Aorta (tissue), 5 donors: ENCODE data around the gene PIK3C2B. TPM values are rescaled to one million over a fixed set of nuclear protein-coding genes. Genes with fewer than 3 reads are reported as not detected.

Source experiments
- ATAC-seq: fragments of 200-7000 bp; cut with Tn5 transposase; one replicate; pipeline ENCODE4 v1.9.1; 2022; ENCODE audit warnings: moderate library complexity; ENCODE audit not compliant: low FRiP score
- DNase-seq, 2 donors: peaks; one replicate each; pipeline ENCODE4 v3.0.0-alpha.2; 2020
- H3K27ac ChIP-seq, 2 donors: one replicate each; pipeline ENCODE4 v1.5.1; 2013; ENCODE audit warnings: low read length in 2 of 2, mild to moderate bottlenecking in 2 of 2, moderate library complexity in 2 of 2, control low read depth in 1 of 2, inconsistent platforms in 1 of 2, low read depth in 1 of 2
- H3K27me3 ChIP-seq, 2 donors: one replicate each; pipeline ENCODE4 v1.6.1; 2013; ENCODE audit warnings: control low read depth in 1 of 2, low read length in 1 of 2, mild to moderate bottlenecking in 1 of 2, moderate library complexity in 1 of 2; ENCODE audit not compliant: insufficient read depth in 2 of 2, control insufficient read depth in 1 of 2
- H3K36me3 ChIP-seq, 2 donors: one replicate each; pipeline ENCODE4 v1.6.1; 2013; ENCODE audit warnings: control low read depth in 1 of 2, low read length in 1 of 2, mild to moderate bottlenecking in 1 of 2; ENCODE audit not compliant: insufficient read depth in 2 of 2, control insufficient read depth in 1 of 2
- H3K4me1 ChIP-seq, 2 donors: one replicate each; pipeline ENCODE4 v1.6.1; 2013; ENCODE audit warnings: low read length in 2 of 2, control low read depth in 1 of 2, mild to moderate bottlenecking in 1 of 2, moderate library complexity in 1 of 2; ENCODE audit not compliant: insufficient read depth in 2 of 2, control insufficient read depth in 1 of 2
- H3K4me3 ChIP-seq, 2 donors: one replicate each; pipeline ENCODE4 v1.5.1; 2013; ENCODE audit warnings: low read length in 2 of 2, control low read depth in 1 of 2, mild to moderate bottlenecking in 1 of 2
- H3K9me3 ChIP-seq: one replicate; pipeline ENCODE4 v1.6.1; 2013; ENCODE audit warnings: mild to moderate bottlenecking, low read length; ENCODE audit not compliant: control insufficient read depth
- WGBS, 2 donors: extraction: QIAGEN DNeasy Blood & Tissue Kit; methylation state at CpG; one replicate each; pipeline ENCODE4 v1.1.7; 2013; 5-methylcytosine and 5-hydroxymethylcytosine counted together
- intact Hi-C, 2 donors: fragments of 100-400 bp; cut with DNase I; formaldehyde crosslinking; loops; one replicate each; pipeline versions ENCODE4 v1.14.2 to v1.15.0; 2022
- polyA plus RNA-seq, 2 donors: library from polyadenylated mRNA; stranded (reverse); fragments of 200-250 nt; gene quantifications; one replicate each; pipeline ENCODE4 v1.2.3, GENCODE V29; 2013
- total RNA-seq, 2 donors: library from RNA; stranded (reverse); fragmentation: NEBNext Ultra II Directional; extraction: Animal tissue kit (Norgen Biotek cat#: 25700); gene quantifications; one replicate each; pipeline ENCODE4 v1.2.1, GENCODE V29; 2021
- donor health status: healthy with polysubstance abuse.
- donor health status: Bipolar disorder and iron deficiency.
- donor health status: DM: no; HTN: no; CAD: no.
- donor health status: DM: no; HTN: no; CAD: no.
- donor health status: DM: yes; HTN: yes; CAD: no.

Gene PIK3C2B
- total and polyA plus RNA-seq, 4 donors: 9.3 to 87.5 (median 26.8) TPM

DNA sequence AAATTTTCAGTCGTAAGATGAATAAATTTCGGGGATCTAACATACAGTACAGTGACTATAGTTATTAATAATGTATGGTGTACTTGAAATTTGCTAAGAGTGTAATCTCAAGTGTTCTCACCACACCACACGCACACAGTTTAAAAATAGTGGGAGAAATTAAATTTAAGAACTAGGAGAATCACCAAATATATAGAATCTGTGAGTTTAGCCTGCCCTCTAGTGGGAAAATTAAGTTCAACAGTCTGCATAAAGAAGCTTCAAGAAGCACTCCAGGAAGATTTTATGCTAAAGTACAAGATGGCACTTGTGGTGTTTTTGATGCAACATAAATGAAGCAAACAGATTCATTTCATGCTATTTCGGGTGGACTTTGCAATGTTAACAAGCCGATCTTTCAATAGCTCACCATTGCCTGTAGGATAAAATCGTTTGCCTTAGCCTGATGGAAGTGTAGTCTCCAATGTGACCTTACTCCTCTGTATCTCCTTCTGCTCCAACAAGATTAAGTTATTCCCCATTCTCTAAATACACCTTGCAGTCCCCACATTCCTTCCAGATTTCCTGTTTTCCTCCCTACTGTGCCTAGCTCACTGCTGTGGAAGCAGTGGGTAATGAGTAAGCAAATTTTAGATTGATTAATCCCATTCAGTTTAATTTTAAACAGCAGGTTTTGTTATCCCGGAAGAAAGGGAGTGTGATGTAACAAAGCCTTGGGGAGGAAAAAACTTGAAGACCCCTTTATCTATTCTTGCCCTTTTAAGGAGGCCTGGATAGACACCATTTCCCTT, 8.7 kb upstream of the PIK3C2B start:
- intact Hi-C loops: loop anchor here (1.0 to 2.0 kb wide), 3 partner anchors 57 to 73 kb away; no protein-coding TSS in a partner anchor
- ATAC-seq: no peak

DNA sequence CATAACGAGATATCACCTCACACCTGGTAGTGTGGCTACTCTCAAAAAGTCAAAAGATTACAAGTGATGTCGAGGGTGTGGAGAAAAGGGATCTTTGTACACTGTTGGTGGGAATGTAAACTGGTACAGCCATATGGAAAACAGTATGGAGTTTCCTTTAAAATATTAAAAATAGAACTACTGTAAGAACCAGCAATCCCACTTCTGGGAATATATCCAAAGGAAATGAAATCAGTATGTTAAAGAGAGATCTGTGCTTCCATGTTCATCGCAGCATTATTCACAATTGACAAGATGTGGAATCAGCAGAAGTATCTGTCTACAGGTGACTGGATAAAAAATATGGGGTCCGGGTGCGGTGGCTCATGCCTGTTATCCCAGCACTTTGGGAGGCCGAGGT, 7.6 kb upstream of the PIK3C2B start:
- no peak overlapping the region for H3K27ac ChIP-seq
- 77 to 79% methylated on average over 6 of the region's 6 CpGs for WGBS, 2 donors
- no peak overlapping the region for H3K4me3 ChIP-seq
- no peaks in the 10 kb centered on the region for H3K9me3 ChIP-seq
- no peak for ATAC-seq
- no peaks in the 10 kb centered on the region for H3K27me3 ChIP-seq
- H3K4me1 ChIP-seq: no peaks in the 10 kb centered on the region
- H3K36me3 ChIP-seq: no peaks in the 10 kb centered on the region
- intact Hi-C loops: loop anchor here in 1 of 2 donors (2.0 kb wide), 1 partner anchor 71 kb away; no protein-coding TSS in a partner anchor
- DNase-seq: no peak

More for the DNA sequence above, 8.7 kb upstream of the PIK3C2B start:
- WGBS, 2 donors: 27% methylated on average over 7 of the region's 7 CpGs
- no peak for DNase-seq
- Histone ChIP-seq H3K36me3 (no peaks in the 10 kb centered on the region), H3K9me3 (no peaks in the 10 kb centered on the region), H3K27me3 (no peaks in the 10 kb centered on the region), H3K4me1 (no peaks in the 10 kb centered on the region), H3K4me3 (no peak overlapping the region), H3K27ac (no peak overlapping the region)

GRCh38 chr1:204499511-204500468, 5.2 kb upstream of the PIK3C2B start:
- intact Hi-C loops: loop anchor here in 1 of 2 donors (5.0 kb wide), 1 partner anchor 47 kb away; no protein-coding TSS in a partner anchor
- Histone ChIP-seq H3K4me3 (no peak overlapping the region), H3K4me1 (no peaks in the 10 kb centered on the region), H3K9me3 (no peaks in the 10 kb centered on the region), H3K36me3 (no peaks in the 10 kb centered on the region), H3K27ac (no peak overlapping the region), H3K27me3 (no peaks in the 10 kb centered on the region)
- 89 to 95% methylated on average over 7 of the region's 7 CpGs for WGBS, 2 donors
- DNase-seq (no peak), ATAC-seq (no peak)

- DNase-seq (no peak), ATAC-seq (no peak)
- no peaks in the 10 kb centered on the region for H3K9me3 ChIP-seq
- no peaks in the 10 kb centered on the region for H3K36me3 ChIP-seq
- no peak overlapping the region for H3K27ac ChIP-seq
- H3K4me3 ChIP-seq: no peak overlapping the region
- intact Hi-C loops: loop anchor here in 1 of 2 donors (5.0 kb wide), 1 partner anchor 47 kb away; no protein-coding TSS in a partner anchor
- 25 to 41% methylated on average over 3 of the region's 3 CpGs for WGBS, 2 donors
- no peaks in the 10 kb centered on the region for H3K4me1 ChIP-seq
- no peaks in the 10 kb centered on the region for H3K27me3 ChIP-seq
These were observed 4.4 kb upstream of the PIK3C2B start for GRCh38 chr1:204498981-204499380.

DNA sequence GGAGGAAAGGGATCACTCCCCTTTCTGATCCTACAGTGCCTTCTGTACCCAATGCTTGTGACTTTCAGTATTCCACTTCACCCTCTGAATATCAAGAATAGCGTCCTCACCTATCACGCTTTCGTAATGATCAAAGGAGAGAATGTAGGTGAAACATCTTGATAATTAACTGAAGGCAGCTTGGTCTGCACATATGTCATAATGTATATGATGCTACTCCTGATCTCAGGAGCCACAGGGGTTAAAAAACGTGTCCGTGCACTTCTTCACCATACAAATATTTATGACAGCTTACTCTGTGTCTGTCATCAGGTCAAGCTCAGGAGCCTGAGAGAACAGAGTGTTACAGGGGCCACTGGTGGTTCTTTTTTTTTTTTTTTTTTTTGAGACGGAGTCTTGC, 1.2 kb upstream of the PIK3C2B start:
- Histone ChIP-seq H3K27ac (no peak overlapping the region), H3K4me1 (peaks cover 0 to 4% of the 10 kb centered on the region in 2 donors), H3K9me3 (no peaks in the 10 kb centered on the region), H3K4me3 (no peak overlapping the region), H3K27me3 (no peaks in the 10 kb centered on the region), H3K36me3 (no peaks in the 10 kb centered on the region)
- intact Hi-C loops: loop anchor here (2.0 to 5.0 kb wide), 2 partner anchors 43 to 49 kb away; no protein-coding TSS in a partner anchor
- ATAC-seq (no peak), DNase-seq (no peak)
- WGBS, 2 donors: 71 to 79% methylated on average over 5 to 6 of the region's 6 CpGs

DNA sequence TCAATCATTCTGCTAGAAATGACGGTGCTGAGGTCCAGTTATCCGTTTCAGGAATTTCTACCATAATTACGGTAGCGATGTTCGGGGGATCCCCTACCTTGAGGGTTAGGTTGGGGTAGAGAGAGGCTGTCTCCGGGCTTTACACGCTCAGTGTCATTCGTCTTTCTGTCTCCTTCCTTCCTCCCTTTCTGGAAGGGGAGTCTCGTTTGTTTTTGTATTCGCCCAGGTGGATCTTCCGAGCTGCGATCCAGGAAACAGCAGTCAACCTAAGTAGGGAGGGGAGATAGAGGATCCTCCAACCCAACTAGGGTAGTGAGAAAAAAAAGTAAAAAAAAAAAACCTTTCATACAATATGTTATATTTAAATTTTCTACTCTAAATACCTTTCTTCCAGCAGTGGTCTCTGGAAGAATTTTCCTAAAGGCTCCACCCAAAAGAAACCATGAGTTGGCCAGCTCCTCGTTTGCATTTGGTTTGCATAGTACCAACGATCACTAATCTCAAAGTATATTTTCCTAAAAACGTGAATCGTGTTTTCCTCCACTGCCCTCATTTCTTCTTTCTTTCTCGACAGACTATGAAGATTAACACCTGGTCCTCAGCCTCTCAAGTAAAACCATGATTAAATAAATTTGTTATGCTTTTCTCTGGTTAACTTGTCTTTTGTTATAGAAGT, 611 bp upstream of the PIK3C2B start:
- Histone ChIP-seq H3K27ac (peak overlapping the region in 1 of 2 donors; percentile 41), H3K27me3 (no peaks in the 10 kb centered on the region), H3K4me3 (peak overlapping the region; percentile 51 to 85), H3K36me3 (no peaks in the 10 kb centered on the region), H3K4me1 (peaks cover 0 to 4% of the 10 kb centered on the region in 2 donors), H3K9me3 (no peaks in the 10 kb centered on the region)
- intact Hi-C loops: loop anchor here (2.0 to 5.0 kb wide), 2 partner anchors 43 to 48 kb away; no protein-coding TSS in a partner anchor
- peak; percentile 0 for ATAC-seq
- DNase-seq: no peak
- 4% methylated on average over 17 of the region's 17 CpGs for WGBS, 2 donors

DNA sequence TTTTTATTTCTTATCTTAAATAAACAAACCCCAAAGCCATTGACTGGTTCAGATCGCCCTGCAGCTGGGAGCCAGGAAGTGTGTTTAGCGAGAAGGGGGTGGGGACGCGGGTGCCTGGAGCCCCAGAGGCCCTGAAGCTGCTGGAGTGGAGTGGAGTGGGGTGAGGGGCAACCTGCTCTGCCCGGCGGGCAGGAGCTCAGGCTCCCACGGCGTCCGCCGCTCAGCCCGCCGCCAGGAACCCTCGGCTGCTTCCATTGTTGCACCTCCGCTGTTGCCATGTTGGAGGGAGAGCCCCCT, 673 bp downstream of the PIK3C2B start:
- no peaks in the 10 kb centered on the region for H3K36me3 ChIP-seq
- H3K9me3 ChIP-seq: no peaks in the 10 kb centered on the region
- H3K27ac ChIP-seq: peak overlapping the region in 1 of 2 donors; percentile 62
- H3K4me1 ChIP-seq: peaks cover 0 to 4% of the 10 kb centered on the region in 2 donors
- peak; percentile 76 for ATAC-seq
- peak in 1 of 2 donors; percentile 76 for DNase-seq
- WGBS, 2 donors: 0% methylated on average over 7 to 14 of the region's 14 CpGs
- H3K27me3 ChIP-seq: no peaks in the 10 kb centered on the region
- H3K4me3 ChIP-seq: peak overlapping the region; percentile 31 to 51
- intact Hi-C loops: loop anchor here in 1 of 2 donors (2.0 kb wide), 1 partner anchor 47 kb away; no protein-coding TSS in a partner anchor
